Stimulated activated CD4-positive, alpha-beta T cell treated with anti-CD3 and anti-CD28 coated beads, Interleukin-12 subunit alpha, Interleukin-12 subunit beta, amount 100 ng/mL, for 24 hours (primary cell): ENCODE measurements around the gene CYP2D6.
A peak's percentile ranks its signal among the peaks of the same experiment; 100 is the strongest.
"Not testable (repeated sequence)": the region's sequence is repeated elsewhere in the genome, so short reads cannot be mapped to it uniquely, and the experiment has no call there.

Experiments
- DNase-seq, 2 experiments: peaks; one replicate each; pipeline ENCODE4 v3.0.0-alpha.2; 2020; ENCODE audit warnings: low read depth in 2 of 2

The CYP2D6 gene

DNA sequence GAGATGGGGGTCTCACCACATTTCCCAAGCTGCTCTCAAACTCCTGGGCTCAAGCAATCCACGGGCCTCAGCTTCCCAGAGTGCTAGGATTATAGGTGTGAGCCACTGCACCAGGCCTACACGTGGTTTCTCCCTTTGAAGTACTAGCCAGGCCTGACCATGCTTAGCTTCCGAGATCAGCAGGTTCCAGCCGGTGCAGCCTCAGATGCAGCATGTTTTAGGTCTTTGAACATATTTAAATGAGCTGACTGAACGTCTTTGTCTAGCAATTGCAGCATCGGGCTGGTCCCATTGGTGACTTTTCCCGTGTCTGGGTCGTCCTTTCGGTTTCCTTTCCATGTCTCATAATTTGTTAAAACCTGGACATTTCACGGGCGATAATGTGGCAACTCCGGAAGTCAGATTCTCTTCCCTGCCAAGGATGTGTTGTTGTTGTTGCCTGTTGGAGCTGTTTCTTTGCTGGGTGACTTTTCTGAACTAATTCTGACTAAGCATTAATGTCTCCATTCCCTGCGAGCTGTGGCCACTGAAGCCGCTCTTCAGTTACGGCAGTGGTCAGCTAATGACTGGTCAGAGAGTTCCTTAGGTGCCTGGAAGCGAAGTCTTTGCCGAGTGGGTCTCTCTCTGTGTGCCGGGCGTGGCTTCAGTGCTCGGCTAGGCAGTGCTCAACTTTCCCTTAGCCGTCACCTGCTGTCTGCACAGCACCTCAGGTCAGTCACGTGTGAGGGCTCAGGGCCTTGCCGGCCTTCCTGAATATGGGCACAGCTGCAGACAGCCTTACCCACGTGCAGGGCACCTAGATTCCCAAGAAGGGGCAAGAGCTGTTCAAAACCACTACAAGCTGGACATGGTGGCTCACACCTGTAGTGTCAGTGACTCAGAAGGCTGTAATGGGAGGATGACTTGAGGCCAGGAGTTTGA lies 3.8 kb upstream of the CYP2D6 start:
- no peak for DNase-seq

GRCh38 chr22:42132457-42132856 lies 1.8 kb upstream of the CYP2D6 start:
- DNase-seq, result no peak

DNA sequence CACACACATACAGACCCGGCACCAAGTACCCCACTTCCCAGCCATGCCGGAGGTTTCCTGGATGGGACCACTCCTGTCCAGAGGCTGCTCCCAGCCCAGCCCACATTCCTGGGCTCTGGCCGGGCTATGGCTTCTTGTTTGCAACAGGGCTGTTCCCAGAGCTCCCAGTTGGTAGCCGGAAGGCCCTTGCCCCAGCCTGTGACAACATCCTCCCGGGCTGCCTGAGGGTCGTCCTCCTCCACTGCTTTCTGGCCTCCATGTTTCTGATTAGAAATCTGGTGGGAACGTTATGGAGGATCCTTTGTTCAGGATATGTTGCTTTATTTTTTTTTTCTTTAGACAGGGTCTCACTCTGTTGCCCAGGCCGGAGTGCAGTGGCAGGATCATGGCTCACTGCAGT lies 952 bp upstream of the CYP2D6 start:
- DNase-seq, result no peak

GRCh38 chr22:42130182-42130581 lies 428 bp downstream of the CYP2D6 start:
- not testable (repeated sequence) for DNase-seq

GRCh38 chr22:42128776-42129694 lies 1.6 kb downstream of the CYP2D6 start:
- DNase-seq, result not testable (repeated sequence)

GRCh38 chr22:42128007-42128406 lies 2.6 kb downstream of the CYP2D6 start:
- DNase-seq, result not testable (repeated sequence)

GRCh38 chr22:42127606-42128005 lies 3.0 kb downstream of the CYP2D6 start:
- no peak for DNase-seq

DNA sequence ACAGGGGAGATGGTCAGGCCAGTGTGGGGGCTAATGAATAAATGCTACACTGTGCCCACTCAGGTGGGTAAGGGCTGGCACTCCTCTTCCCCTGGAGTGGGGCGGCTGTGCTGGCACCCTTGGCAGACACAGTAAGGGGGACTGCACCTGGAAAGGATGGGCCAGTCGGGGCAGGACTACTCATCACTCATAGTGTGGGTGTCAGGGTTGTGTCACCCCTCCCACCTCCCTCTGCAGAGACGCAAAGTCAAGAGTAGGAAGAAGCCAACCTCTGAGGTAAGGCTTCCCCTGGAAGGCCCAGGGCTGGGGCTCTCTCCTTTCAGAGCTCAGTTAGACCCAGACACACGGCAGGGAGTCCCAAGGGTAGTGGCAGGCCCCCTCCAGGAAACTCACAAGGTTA lies 7.1 kb downstream of the CYP2D6 start:
- DNase-seq, result not testable (repeated sequence)

GRCh38 chr22:42120231-42121021 lies 10.2 kb downstream of the CYP2D6 start:
- DNase-seq, result not testable (repeated sequence)

DNA sequence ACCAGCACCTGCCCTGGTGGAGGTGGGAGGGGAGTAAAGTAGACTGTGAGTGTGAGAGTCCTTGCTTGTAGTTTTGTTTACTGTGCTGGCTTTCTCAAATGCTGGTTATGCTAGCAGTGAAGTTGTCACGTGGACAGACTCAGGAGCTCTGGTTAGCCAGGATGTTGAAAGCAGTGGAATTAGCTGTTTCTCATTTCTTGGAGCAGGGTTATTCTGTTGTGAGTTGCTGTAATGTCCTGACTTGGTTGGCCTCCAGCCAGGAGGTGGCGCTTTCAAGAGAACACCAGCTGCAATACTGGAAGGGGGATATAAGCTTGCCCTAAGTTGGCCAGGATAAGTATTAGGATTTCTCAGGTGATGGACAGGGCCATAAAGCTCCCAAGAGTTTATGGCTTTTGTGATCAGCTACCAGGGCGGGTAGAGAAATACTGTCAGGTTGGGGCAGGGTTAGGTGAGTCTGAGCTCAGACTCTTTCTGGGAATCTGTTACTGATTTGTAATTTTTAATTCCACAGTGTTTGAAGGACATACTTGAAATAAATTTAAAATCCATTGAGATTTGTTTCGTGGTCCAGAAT lies 13.7 kb downstream of the CYP2D6 start:
- no peak for DNase-seq

- not testable (repeated sequence) for DNase-seq
These were observed 15.2 kb downstream of the CYP2D6 start for GRCh38 chr22:42115420-42115830.

GRCh38 chr22:42114721-42115120 lies 15.9 kb downstream of the CYP2D6 start:
- no peak for DNase-seq

GRCh38 chr22:42112793-42113192 lies 17.8 kb downstream of the CYP2D6 start:
- DNase-seq, result not testable (repeated sequence)

DNA sequence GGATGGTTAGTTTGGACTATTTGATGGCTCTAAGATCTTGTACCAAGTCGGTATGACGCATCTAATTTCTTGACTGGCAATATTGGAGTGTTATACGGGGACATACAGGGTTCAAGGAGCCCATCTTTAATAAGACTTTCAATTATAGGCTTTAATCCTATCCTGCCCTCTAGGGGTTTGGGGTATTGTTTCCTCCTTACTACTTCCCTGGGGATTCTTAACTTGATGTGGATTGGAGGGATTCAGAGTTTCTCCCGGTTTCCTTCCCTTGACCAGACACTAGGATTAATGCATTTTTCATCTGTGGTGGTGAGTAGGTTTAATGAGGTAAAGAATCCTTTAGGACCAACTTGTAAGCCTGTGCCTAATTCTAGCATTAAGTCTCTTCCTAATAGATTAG lies 18.8 kb downstream of the CYP2D6 start:
- DNase-seq, result no peak

DNA sequence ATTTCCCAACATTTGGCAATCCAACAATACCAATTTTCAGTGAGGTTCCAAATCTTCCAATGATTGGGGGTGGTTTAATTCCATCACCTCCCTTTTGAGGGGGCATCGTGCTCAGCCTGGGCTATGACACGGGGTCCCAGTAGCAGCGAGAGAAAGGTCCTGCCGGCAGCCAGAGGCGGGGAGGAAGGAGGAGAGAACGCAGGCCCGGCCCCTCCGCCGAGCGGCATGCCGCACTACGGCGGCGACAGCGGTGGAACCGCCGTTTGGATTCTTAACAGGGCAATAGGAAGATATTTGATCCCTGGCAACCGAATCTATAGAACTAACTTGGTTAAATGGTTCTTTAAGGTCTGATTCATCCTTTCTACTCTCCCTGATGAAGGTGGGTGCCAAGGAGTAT lies 21.8 kb downstream of the CYP2D6 start:
- DNase-seq, result no peak

DNA sequence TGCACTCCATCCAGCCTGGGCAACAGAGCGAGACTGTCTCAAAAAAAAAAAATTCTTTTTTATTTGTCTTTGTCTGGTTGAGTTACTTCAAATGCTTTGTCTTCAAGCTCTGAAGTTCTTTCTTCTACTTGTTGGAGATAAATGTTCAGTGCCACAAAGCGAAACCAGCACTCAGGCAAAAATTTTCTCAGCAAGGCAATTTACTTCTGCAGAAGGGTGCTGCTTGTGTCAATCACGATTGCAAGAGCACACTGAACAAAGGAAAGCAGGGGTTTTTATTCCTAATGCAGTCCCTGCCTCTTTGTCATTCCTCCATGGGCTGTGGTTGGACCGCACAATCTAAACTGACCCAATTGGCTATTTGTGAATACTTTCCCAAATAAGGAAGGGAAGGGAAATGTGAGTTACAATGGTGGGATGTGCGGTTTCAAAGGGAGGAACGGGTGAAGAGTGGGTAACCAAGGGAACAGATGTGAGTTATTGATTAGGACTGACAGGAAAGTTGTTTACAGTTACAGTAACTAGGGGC lies 26.2 kb downstream of the CYP2D6 start:
- not testable (repeated sequence) for DNase-seq

GRCh38 chr22:42101199-42101598 lies 29.4 kb downstream of the CYP2D6 start:
- DNase-seq, result no peak

- no peak for DNase-seq
These were observed 39.2 kb downstream of the CYP2D6 start for GRCh38 chr22:42091455-42091782.

- DNase-seq, result peak; percentile 96 to 97
These were observed 39.8 kb downstream of the CYP2D6 start, which contains the start of gene NDUFA6 for GRCh38 chr22:42090596-42091454. NDUFA6 (minus strand) TSS chr22:42090772; CDS start chr22:42090744, 28 bp downstream.

DNA sequence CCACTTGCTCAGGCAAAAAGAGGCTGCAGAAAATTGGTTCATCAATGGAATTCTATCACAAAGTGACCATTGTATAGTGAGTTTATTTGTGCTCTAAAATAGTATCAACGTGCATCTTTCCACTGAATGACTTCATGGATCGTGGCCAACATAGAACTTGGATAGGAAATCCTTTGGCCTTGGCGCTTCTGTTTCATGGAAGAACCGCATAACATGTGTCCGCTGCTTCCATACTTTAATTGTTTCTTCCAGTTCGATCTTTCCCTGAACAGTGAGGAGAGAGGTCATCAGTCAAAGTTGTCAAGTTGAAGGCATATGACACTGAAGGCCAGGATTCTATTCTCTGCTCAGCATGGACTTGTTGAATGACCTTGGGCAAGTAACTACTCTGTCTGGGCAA lies 44.6 kb downstream of the CYP2D6 start:
- DNase-seq, result no peak
